ENCODE results near the gene NCOR1. TPM values are rescaled to one million over a fixed set of nuclear protein-coding genes. Genes with fewer than 3 reads are reported as not detected.

Gene NCOR1
- total RNA-seq, 1 experiment from 2014 or later: 72.8 TPM

DNA sequence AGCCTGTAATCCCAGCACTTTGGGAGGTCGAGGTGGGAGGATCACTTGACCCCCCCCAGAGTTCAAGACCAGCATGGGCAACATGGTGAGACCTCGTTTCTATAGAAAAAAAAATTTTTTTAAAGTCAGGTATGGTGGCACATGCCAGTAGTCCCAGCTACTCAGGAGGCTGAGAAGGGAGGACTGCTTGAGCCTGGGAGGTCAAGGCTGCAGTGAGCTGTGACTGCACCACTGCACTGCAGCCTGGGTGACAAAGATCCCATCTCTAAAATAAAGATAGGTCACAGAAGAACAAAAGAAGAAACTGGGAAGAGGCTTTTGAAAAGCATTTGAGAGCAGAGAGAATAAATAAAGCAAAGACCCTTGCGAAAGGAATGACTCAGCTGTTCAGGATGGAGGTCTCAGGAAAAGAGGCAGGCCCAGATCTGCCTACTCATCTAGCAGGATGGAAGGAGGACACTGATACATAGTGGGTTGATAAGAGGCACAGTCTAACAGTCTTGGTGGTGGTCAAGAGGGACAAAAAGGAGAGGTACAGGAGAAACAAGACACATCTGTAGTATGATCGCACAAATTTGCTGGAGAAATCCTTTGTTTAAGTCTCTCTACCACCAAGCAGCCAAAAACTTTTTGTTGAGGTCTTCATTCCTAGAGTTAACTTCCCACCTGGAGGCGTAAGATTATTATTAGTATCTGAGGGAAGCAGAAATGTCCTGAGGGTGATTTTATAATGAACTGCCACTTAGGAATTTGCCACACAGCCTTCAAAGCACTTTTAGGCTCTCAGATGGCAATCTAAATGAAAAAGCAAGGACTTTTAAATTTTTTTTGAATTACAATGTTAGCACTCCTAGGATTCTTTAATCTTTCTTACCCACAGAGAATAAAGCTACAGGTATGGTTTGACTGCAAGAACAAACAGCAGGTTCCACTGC lies 233.4 kb downstream of the NCOR1 start:
- no peak for DNase-seq (ENCODE audit: extremely low read depth, low read depth)

DNA sequence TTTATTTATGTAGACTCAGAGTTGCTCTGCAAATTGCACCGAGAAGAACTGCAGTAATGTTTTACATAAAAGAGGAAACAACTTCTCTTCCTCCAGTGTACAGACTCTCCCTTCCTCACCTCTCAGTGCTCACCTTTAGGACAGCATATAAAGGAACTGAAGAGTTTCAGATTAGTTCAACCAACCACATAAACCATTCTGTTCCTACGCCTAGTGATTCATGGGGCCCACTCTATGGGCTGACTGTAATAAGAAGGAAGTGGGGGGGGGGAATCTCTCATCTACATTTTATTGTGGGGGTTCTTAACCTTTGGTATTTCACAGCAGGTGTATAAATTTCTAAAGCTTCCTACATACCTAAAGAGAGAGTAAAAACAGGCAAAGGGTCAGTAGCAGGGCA lies 234.1 kb downstream of the NCOR1 start:
- no peak for DNase-seq (ENCODE audit: extremely low read depth, low read depth)

Small RNA genes lying within 50 kb of the gene (small RNA-seq; reads per million reads assigned to genes)
- gene RNU6-314P (0 reads per million in 2 experiments), gene RNU6-862P (0 reads per million in 2 experiments)

Other genes with a start within 250 kb of the NCOR1 start
- gene ZSWIM7, start 215.8 kb downstream of the NCOR1 start, total RNA-seq (2014; rRNA removed; shearing (Covaris generic)): 19.9 and 26.1 TPM in 2 replicates
- gene TTC19, start 215.7 kb downstream of the NCOR1 start, total RNA-seq (2014; rRNA removed; shearing (Covaris generic)): 42.7 and 52.6 TPM in 2 replicates
- 11.9 and 13.8 TPM in 2 replicates for gene PIGL, start 1.7 kb upstream of the NCOR1 start, total RNA-seq (2014; rRNA removed; shearing (Covaris generic))
- gene CENPV, start 137.9 kb upstream of the NCOR1 start, total RNA-seq (2014; rRNA removed; shearing (Covaris generic)): 60.1 and 61.4 TPM in 2 replicates
- 1,439 and 1,479 TPM in 2 replicates for gene UBB, start 165.6 kb upstream of the NCOR1 start, total RNA-seq (2014; rRNA removed; shearing (Covaris generic))
- 33.4 and 35.8 TPM in 2 replicates for gene TRPV2, start 200.0 kb upstream of the NCOR1 start, total RNA-seq (2014; rRNA removed; shearing (Covaris generic))